Stimulated activated CD8-positive, alpha-beta memory T cell treated with anti-CD3 and anti-CD28 coated beads, Interleukin-12 subunit alpha, Interleukin-12 subunit beta, amount 100 ng/mL, for 1 hour (primary cell): ENCODE results near the gene PHETA2.
A peak's percentile ranks its signal among the peaks of the same experiment; 100 is the strongest.
"Not testable (repeated sequence)": the region's sequence is repeated elsewhere in the genome, so short reads cannot be mapped to it uniquely, and the experiment has no call there.

Source experiments
- DNase-seq: peaks from one replicate; pipeline ENCODE4 v3.0.0-alpha.2; 2020; ENCODE audit warnings: low read depth

The PHETA2 gene

GRCh38 chr22:42069801-42070516 is 4.1 kb upstream of the PHETA2 start:
- no peak for DNase-seq

GRCh38 chr22:42070517-42071422 is 3.3 kb upstream of the PHETA2 start, which contains the start of gene NAGA:
Gene NAGA, minus strand, starts transcription at chr22:42070812. Its CDS starts 515 bp downstream, at chr22:42070297.
- DNase-seq: peak; percentile 85

- DNase-seq: not testable (repeated sequence)
Observed at GRCh38 chr22:42071508-42071907, 2.5 kb upstream of the PHETA2 start.

GRCh38 chr22:42072606-42073330 is 1.3 kb upstream of the PHETA2 start:
- no peak for DNase-seq

- DNase-seq: no peak
Observed at GRCh38 chr22:42073621-42074041, 417 bp upstream of the PHETA2 start.

GRCh38 chr22:42074846-42075676 is 1.0 kb downstream of the PHETA2 start:
- DNase-seq: no peak

- DNase-seq: no peak
Observed at GRCh38 chr22:42076764-42077485, 2.9 kb downstream of the PHETA2 start.

- no peak for DNase-seq
Observed at GRCh38 chr22:42077486-42078125, 3.6 kb downstream of the PHETA2 start.

- DNase-seq: no peak
Observed at GRCh38 chr22:42078469-42079318, 4.6 kb downstream of the PHETA2 start.

GRCh38 chr22:42079319-42080251 is 5.5 kb downstream of the PHETA2 start, which contains the start of gene SMDT1:
Gene SMDT1, plus strand, starts transcription at chr22:42079700. Its CDS starts 69 bp downstream, at chr22:42079769.
- DNase-seq: peak; percentile 96

- no peak for DNase-seq
Observed at GRCh38 chr22:42080287-42080686, 6.2 kb downstream of the PHETA2 start.

- DNase-seq: no peak
Observed at GRCh38 chr22:42083119-42083518, 9.1 kb downstream of the PHETA2 start.

GRCh38 chr22:42084874-42085273 is 10.8 kb downstream of the PHETA2 start:
- DNase-seq: no peak

GRCh38 chr22:42086051-42086450 is 12.0 kb downstream of the PHETA2 start:
- no peak for DNase-seq

GRCh38 chr22:42090596-42091454 is 16.8 kb downstream of the PHETA2 start, which contains the start of gene NDUFA6:
Gene NDUFA6, minus strand, starts transcription at chr22:42090772. Its CDS starts 28 bp downstream, at chr22:42090744.
- peak; percentile 96 for DNase-seq

GRCh38 chr22:42091455-42091782 is 17.4 kb downstream of the PHETA2 start:
- no peak for DNase-seq

GRCh38 chr22:42101199-42101598 is 27.2 kb downstream of the PHETA2 start:
- DNase-seq: no peak
